ENCODE measurements around the gene MYH7B.

DNA sequence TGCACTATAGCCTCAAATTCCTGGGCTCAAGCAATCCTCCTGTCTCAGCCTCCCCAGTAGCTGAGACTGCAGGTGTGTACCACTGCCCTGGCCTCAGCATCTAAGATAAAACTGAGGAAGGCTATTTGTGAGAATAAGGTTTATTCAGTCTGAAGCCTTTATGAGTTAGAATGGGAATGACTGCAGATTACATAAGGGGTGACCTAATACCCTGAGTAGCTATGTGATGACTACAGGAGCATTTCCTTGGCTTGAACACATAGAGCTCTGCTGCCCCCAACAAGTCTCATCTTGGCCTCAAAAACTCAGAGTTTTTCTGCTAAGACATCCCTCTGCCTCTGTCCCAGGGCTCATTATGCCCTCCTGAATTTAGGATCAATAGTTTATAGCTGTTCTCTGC is 7.6 kb upstream of the MYH7B start:
- TF ChIP-seq EZH2 (IDR thresholded peaks at IDR 0.05) (no peak), POLR2AphosphoS5 (IDR thresholded peaks at IDR 0.05; ENCODE audit: borderline replicate concordance, low read depth, low read length) (no peak)
